LoVo (cell line): ENCODE measurements around the gene USP16.

Experiments used
- DNase-seq: peaks from one replicate; pipeline ENCODE4 v3.0.0-alpha.2; 2016; ENCODE audit warnings: low spot score

Gene USP16

GRCh38 chr21:29033871-29034270, 9.4 kb downstream of the USP16 start:
- no peak for DNase-seq

DNA sequence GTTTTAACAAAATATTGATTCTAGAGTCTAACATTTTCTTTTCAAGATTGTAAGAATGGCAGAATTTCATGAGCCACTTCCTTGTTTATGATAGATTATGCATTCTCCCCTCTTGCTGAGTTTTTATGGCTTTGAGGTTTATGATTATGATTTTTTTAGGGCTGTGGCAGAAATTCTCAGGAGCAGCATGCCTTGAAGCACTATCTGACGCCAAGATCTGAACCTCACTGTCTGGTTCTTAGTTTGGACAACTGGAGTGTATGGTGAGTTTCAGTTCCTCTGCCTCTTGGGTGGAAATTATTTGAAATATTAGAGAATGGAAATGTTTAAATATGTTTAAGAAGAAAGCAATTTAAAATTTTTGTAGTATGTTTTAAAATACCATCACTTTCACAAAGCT, 10.2 kb downstream of the USP16 start:
- DNase-seq, result peak; percentile 22

GRCh38 chr21:29052224-29052623, 27.8 kb downstream of the USP16 start:
- no peak for DNase-seq

DNA sequence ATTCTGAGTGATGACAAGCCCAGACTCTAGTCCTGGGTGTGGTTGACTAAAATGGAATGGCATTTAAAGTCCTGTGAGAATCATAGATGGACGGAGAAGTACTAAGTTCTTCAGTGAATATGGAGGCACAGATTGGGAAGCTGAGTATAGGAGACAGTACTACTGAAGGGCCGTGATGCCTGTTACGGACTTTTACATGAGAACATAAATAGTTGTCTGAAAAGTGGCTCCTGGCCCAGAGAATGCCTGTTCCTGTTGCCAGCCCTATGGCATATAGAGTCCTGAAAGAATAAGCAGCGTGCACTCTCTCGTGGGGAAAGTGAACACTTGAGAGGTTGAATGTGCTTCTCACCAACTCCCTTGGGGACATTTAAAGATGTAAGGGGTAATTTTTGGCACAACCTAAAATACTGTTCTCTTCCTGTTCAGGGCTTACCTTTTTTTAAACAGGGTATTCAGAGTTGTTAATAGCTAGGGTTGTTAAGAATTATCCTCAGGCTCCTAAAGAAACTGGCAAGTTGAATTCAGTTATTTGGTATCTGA, 28.6 kb downstream of the USP16 start:
- no peak for DNase-seq

GRCh38 chr21:29053656-29054055, 29.2 kb downstream of the USP16 start:
- DNase-seq, result no peak

DNA sequence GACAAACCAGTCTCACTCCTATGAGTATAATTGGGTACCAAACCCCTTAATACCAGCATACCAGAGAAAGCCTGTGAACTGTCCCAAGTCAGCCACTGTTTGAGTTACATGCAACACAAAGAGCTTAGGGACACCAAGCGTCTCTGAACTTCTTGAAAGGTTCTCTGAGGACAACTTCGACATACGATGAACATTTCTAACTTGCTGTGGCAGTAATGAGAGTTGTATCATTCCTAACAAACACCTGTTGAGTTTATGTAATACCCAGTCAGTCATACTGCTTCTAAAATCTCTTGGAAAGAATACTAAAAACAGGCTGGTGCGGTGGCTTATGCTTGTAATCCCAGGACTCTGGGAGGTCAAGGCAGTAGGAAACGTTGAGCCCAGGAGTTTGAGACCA, 30.6 kb downstream of the USP16 start:
- DNase-seq, result no peak

DNA sequence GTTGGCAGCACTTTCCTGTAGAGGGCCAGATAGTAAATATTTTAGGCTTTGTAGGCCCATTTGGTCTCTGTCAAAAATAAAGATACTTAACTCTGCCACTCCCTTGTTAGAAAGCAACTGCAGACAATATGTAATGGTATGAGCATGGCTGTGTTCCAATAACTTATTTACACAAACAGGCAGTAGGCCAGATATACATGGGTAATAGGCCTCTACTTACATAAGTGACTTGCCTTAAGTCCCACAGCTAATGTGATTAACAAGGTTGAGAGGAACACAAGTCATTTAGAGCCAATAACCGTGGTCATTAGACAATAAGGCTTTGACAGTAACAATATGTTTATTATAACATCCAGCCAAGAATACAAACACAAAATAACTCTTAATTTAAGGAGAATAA, 31.5 kb downstream of the USP16 start:
- DNase-seq, result no peak

DNA sequence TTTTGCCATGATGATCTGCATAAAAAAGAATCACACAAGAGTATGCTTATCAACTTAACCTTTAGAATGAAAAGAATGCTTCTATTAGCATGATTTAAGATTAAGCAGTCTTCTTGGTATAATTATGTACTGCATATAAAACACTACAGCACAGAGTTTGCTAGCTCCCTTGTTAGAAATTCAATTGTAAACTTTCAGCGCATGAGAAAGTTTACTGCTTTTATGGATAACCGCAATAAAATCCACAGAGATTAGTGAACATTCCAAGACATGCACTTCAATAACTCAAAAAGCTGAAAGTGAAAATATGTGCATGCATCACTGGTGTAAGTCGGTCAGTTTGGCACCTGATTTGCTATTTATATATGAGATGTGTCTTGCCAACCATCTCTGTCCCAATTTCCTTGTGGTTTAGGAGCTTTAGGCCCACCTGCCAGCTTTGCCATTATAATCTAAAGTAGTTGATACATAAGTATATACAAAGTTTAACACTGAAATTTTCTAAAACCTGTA, 32.1 kb downstream of the USP16 start:
- no peak for DNase-seq

DNA sequence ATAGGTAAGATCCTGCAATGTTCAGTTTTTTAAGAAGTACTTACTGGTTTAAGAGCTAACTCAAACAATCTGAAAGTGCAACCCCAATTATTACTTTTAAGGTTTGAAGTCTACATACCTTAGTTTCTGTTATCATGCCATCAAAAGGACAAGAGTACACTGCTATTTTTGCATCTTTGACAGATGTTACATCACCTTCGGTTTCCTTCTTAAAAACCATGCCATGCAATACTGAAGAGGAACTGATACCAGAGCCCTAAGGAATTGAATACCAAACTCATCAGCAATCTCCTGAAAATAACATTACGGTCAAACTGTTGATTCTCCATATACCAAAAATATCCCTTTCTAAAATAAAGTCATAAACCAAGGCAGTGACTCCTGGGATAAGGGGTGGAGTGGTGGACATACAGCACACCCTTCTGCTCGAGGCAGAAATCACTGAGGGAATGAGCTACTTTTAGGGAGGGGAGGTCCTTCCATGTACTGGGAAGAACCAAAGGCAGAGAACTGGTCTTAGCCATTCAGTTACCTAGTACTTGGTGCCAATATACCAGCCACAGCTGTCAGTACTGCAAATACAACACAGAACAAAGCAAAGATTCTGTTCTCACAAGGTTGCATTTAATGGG, 40.5 kb downstream of the USP16 start:
- no peak for DNase-seq

DNA sequence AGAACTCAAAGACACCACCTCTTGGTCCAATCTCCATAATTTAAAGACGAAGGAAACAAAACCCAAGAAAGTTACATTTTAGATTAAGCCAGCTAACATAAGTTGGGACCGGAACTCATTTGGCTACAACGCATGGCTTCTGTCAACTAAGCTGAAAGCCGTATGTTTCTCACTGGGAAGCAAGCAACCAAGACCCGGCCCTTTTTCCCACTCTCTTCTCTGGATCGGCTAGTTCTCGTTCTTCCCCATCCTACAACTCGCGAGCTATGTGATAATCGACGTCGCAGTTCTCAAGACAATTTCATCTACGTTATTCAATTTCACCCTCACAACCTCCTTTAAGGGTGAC, 48.4 kb downstream of the USP16 start:
- DNase-seq, result peak; percentile 23

DNA sequence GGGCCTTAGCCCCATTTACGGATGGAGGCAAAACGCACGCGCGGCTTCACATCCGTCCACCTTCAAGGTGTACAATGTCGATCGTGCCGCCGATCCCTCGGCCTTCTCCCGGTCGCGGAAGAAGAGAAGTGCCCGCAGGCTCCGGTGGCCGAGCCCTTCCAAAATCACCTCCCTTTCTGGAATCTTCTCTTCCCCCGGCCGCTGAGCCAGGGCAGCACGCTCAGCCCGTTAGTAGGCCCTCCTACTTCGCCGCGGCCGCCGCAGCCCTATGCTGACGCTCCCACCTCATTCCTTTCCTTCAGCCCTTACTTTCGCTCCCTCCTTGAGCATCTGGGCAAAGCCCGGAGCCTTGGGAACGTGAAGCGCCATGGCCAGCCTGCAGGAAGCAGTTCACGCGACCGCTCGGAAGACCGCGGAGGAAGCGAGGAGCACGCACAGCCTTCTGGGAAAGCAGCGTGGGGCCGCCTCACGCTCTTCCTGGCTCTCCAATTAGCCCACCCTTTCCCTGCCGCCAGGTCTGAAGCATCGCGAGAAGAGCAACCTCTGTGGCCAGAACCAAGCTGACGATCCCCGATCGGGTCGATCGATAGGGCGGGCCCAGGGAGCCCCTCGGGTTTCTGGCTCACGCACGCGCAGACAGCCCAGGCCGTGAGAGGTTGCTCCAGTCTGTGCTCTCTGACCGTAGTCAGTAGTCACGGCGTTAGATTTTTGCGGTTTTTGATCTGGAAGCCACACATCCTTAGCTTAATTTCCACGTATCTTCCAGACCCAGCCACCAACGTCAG, 48.9 kb downstream of the USP16 start, which contains the start of gene CCT8:
Gene CCT8, minus strand, starts transcription at position 427 of the 785 bp plus-strand sequence. Its CDS starts 58 bp downstream, at position 369.
- DNase-seq, result peak; percentile 99

DNA sequence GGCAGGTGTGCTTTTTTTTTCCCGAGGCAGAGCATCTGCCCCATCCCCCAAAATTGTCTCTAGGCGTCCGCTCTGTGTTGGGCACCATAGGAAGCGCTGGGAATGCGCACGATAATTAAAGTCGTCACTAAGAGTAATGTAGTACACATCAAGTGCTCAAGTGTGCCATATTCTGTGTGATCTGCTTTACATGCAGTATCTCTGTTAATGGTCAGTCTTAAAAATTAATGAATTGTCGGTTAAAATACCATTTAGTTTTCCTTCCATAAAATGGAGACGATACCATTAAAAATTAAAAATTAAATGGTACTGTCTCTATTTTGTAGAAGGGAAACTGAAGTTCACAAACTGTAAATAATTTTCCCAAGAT, 49.5 kb downstream of the USP16 start:
- no peak for DNase-seq

- no peak for DNase-seq
Observed at GRCh38 chr21:29074783-29075182, 50.3 kb downstream of the USP16 start.

DNA sequence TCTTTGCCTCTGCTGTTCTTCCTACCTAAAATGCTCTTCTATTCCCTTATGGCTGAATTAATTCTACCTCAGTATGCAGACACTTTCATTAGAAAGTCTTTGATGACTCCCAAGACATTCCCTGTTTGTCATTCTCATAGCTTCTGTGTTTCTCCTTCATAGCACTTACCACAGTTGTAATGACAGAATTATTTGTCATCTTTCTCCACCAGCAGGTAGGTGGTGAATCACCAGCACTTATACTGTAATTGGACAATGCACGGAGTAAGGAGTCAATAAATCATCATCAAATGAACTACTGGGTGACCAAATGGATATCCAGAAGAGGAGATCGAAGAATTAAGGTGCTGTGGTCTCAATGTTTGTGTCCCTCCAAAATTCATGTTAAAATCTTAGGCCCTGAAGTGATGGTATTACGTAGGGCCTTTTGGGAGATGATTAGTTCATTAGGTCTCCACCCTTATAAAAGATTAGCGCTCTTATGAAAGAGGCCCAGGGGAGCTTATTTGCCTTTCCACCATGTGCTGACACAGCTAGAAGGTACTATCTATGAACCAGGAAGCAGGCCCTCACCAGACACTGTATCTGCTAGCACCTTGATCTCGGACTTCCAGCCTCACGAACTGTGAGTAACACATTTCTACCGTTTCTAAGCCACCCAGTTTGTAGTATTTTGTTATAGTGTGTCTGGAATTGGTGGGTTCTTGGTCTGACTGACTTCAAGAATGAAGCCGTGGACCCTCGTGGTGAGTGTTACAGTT, 51.4 kb downstream of the USP16 start:
- no peak for DNase-seq

DNA sequence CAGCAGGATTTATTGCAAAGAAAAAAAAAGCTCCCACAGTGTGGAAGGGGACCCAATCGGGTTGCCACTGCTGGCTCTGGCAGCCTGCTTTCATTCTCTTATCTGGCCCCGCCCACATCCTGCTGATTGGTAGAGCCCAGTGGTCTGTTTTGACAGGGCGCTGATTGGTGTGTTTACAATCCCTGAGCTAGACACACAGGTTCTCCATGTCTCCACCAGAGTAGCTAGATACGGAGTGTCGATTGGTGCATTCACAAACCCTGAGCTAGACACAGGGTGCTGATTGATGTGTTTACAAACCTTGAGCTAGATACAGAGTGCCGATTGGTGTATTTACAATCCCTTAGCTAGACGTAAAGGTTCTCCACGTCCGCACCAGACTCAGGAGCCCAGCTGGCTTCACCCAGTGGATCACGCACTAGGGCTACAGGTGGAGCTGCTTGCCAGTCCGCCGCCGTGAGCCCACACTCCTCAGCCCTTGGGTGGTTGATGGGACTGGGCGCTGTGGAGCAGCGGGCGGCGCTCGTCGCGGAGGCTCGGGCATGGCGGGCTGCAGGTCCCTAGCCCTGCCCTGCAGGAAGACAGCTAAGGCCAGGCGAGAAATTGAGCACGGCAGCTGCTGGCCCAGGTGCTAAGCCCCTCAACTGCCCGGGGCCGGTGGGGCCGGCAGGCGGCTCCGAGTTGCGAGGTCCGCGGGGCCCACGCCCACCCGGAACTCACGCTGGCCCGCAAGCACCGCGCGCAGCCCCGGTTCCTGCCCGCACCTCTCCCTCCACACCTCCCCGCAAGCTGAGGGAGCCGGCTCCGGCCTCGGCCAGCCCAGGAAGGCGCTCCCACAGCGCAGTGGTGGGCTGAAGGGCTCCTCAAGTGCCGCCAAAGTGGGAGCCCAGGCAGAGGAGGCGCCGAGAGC, 52.5 kb downstream of the USP16 start:
- DNase-seq, result peak; percentile 47

- DNase-seq, result peak; percentile 41
Observed at GRCh38 chr21:29077651-29078090, 53.2 kb downstream of the USP16 start.

DNA sequence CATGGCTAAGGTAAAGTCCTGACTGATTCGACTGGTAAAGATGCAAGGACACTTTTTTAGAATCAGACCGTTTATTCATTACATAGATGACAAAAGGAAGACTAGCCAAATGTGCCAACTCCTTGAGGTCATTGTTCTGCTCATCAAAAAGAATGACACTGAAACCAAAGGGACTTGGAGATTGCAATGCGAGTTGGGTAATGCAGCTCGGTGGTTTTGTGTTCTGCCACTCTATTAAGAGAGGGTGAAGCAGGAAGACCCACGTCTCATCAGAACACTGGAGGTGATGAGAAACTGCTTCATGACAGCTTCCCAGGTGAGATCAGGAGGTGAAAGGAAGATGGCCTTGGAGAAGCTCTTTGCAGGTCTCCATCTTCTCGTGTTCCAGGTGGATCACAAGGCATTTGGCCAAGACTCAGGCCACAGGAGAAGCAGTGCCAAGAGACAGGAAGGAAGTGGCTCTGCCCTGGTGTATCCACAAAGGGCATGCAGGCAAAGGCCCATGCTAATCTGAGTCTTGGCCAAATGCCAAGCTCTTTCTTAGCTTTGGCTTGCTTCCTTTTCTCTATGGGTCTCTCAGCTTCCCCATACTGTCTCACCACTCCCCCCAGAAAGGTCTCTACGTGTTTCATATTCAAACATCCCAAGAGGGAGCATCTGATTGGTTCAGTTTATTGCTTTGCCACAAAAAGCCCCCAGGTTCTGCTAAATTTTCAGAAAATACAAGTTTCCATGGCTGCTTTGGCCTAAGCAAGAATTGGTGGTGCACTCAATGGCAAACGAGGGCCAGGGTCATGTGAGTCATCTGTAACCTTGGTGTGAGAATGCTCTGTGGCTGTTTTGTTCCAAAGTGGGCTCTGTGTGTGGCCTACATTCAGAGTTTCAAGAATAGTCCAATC, 54.6 kb downstream of the USP16 start:
- no peak for DNase-seq

DNA sequence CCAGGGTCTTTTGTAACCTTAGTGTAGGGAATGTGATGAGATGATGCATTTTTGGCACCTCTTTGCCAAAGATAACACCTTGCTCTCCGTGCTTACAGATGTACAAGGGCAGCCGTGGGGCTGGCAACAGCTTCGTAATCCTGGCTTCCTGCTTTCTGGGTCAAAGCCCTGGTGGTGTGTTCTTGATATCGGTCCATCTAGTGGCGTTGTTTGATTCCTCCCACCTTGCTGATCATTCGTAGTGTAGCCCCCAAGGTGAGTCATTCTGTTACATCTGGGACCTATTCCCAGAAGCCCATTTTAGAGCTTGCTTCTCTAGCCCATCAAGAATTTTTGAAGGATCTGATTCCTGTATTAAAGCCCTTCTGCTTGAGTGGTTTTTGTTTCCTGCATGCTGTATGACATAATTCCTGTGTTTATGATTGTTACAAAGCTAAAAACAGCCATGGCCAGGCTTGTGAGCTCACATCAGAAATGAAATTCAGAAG, 56.0 kb downstream of the USP16 start:
- no peak for DNase-seq

GRCh38 chr21:29082046-29082815, 57.8 kb downstream of the USP16 start:
- DNase-seq, result no peak
